HCT116 (cell line): ENCODE measurements around the gene CCDC127. TPM values are rescaled to one million over a fixed set of nuclear protein-coding genes. Genes with fewer than 3 reads are reported as not detected.

Experiments
- ATAC-seq: fragments of 200-7000 bp; cut with Tn5 transposase; 2 replicates; pipeline ENCODE4 v1.9.1; 2020; ENCODE audit warnings: mild to moderate bottlenecking, moderate library complexity
- BruUV-seq: library from RNA; stranded (reverse); fragments of 400-500 nt; replicated peaks from 2 replicates; lab custom pipeline; 2021; lab: Mats Ljungman, UMichigan
- CTCF ChIA-PET: fragments of 300-600 bp; sonication (Branson Sonifier 250); formaldehyde crosslinking; loops from one replicate; lab custom pipeline; 2021; ENCODE audit warnings: antibody characterized with exemption; lab: Charles Lee
- POLR2A ChIA-PET: fragments of 300-600, 350-600 bp; sonication (Branson Sonifier 250); formaldehyde crosslinking; loops from one replicate; lab custom pipeline; 2021; ENCODE audit warnings: antibody characterized with exemption; lab: Charles Lee
- RAD21 ChIA-PET, 2 experiments: fragments of 300-600 bp; sonication (Branson Sonifier 250); formaldehyde crosslinking; loops; one replicate each; lab custom pipeline; 2023; ENCODE audit warnings: low total read pairs in 2 of 2; ENCODE audit not compliant: uncharacterized antibody in 2 of 2, unreplicated experiment in 2 of 2, low non-redundant PET in 1 of 2; lab: Charles Lee
- DNase-seq: peaks from one replicate; pipeline ENCODE4 v3.0.0-alpha.2; 2010; ENCODE audit warnings: low read depth, low spot score
- H2AFZ ChIP-seq: fragments of 200-600 bp; shearing (Covaris generic), sonication (generic); 2 replicates; pipeline ENCODE4 v1.6.1; 2017; ENCODE audit warnings: low read depth, mixed run types, mixed read lengths, antibody characterized with exemption, low read length; ENCODE audit not compliant: poor library complexity, severe bottlenecking
- H3K27ac ChIP-seq: 2 replicates; pipeline ENCODE4 v1.5.1; 2012; ENCODE audit warnings: low read depth, low read length
- H3K27me3 ChIP-seq: fragments of 200-600 bp; sonication (generic); 2 replicates; pipeline ENCODE4 v1.6.1; 2016; ENCODE audit warnings: mixed run types, low read length, mixed read lengths; ENCODE audit not compliant: insufficient read depth
- H3K36me3 ChIP-seq, 2 experiments: fragments of 200-500 bp in 1 of 2; fragments of 200-600 bp in 1 of 2; sonication (Bioruptor generic) in 1 of 2; sonication (generic) in 1 of 2; 2 replicates each; pipeline versions ENCODE4 v1.5.1 to v1.6.1; 2014 to 2016; ENCODE audit warnings: low read length in 2 of 2, inconsistent platforms in 1 of 2, mixed read lengths in 1 of 2, mixed run types in 1 of 2; ENCODE audit not compliant: insufficient read depth in 2 of 2, control insufficient read depth in 1 of 2
- H3K4me1 ChIP-seq, 2 experiments: fragments of 200-600 bp in 1 of 2; sonication (generic) in 1 of 2; 2 replicates each; pipeline versions ENCODE4 v1.5.1 to v1.6.1; 2012 to 2017; ENCODE audit warnings: low read length in 2 of 2, inconsistent platforms in 1 of 2, mild to moderate bottlenecking in 1 of 2, mixed read lengths in 1 of 2, mixed run types in 1 of 2, moderate library complexity in 1 of 2; ENCODE audit not compliant: insufficient read depth in 2 of 2, control insufficient read depth in 1 of 2
- H3K4me2 ChIP-seq: fragments of 200-600 bp; sonication (generic); 2 replicates; pipeline ENCODE4 v1.6.1; 2017; ENCODE audit warnings: mixed run types, low read length, mixed read lengths
- H3K4me3 ChIP-seq, 2 experiments: fragments of 200-600 bp in 1 of 2; sonication (generic) in 1 of 2; replicated peaks in 1 of 2; 2 replicates each; pipeline ENCODE4 v1.5.1; 2011 to 2016; ENCODE audit warnings: low read length in 2 of 2, control low read depth in 1 of 2, low read depth in 1 of 2, mild to moderate bottlenecking in 1 of 2, mixed read lengths in 1 of 2, mixed run types in 1 of 2
- H3K79me2 ChIP-seq: fragments of 200-600 bp; sonication (generic); 2 replicates; pipeline ENCODE4 v1.6.1; 2017; ENCODE audit warnings: mild to moderate bottlenecking, mixed run types, low read length, moderate library complexity, mixed read lengths; ENCODE audit not compliant: insufficient read depth
- H3K9ac ChIP-seq: fragments of 200-600 bp; sonication (generic); 2 replicates; pipeline ENCODE4 v1.6.1; 2016; ENCODE audit warnings: low read length, mixed read lengths
- H3K9me2 ChIP-seq: fragments of 200-600 bp; sonication (generic), shearing (Covaris generic); 2 replicates; pipeline ENCODE4 v1.6.1; 2017; ENCODE audit warnings: mixed run types, mild to moderate bottlenecking, moderate library complexity; ENCODE audit not compliant: insufficient read depth
- H3K9me3 ChIP-seq, 2 experiments: fragments of 200-500 bp in 1 of 2; fragments of 200-600 bp in 1 of 2; sonication (Bioruptor generic) in 1 of 2; sonication (generic) in 1 of 2; 2 replicates each; pipeline ENCODE4 v1.6.1; 2014 to 2017; ENCODE audit warnings: low read length in 2 of 2, mixed read lengths in 2 of 2, inconsistent platforms in 1 of 2, low read depth in 1 of 2, mild to moderate bottlenecking in 1 of 2, mixed run types in 1 of 2, moderate library complexity in 1 of 2; ENCODE audit not compliant: control insufficient read depth in 1 of 2, insufficient read depth in 1 of 2
- H4K20me1 ChIP-seq: fragments of 200-600 bp; sonication (generic), shearing (Covaris generic); 2 replicates; pipeline ENCODE4 v1.6.1; 2017; ENCODE audit warnings: mixed run types, mild to moderate bottlenecking, moderate library complexity; ENCODE audit not compliant: insufficient read depth
- CBX3 ChIP-seq: IDR thresholded peaks from 2 replicates; pipeline ENCODE4 v1.6.1; 2012; ENCODE audit warnings: low read depth
- EZH2 ChIP-seq: fragments of 200-600 bp; sonication (generic); IDR thresholded peaks from 2 replicates; pipeline ENCODE4 v1.6.1; 2017; ENCODE audit warnings: antibody characterized with exemption, mixed run types
- EZH2phosphoT487 ChIP-seq: fragments of 200-600 bp; IDR thresholded peaks from 2 replicates; pipeline ENCODE4 v1.6.1; 2018; ENCODE audit warnings: antibody characterized with exemption, borderline replicate concordance
- ZFX ChIP-seq: fragments of 450-650 bp; IDR thresholded peaks from 2 replicates; pipeline ENCODE4 v1.6.1; 2017
- intact Hi-C: fragments of 100-400 bp; cut with micrococcal nuclease; formaldehyde crosslinking; loops from 2 replicates; pipeline ENCODE4 v1.10.0; 2022
- total RNA-seq: library from RNA; stranded (reverse); gene quantifications from one replicate; pipeline ENCODE4 v1.2.1, GENCODE V29; 2021; ENCODE audit not compliant: unreplicated experiment
- TF ChIP-seq, protein P1 (sequence below), 3 experiments: fragments of 200-600 bp in 1 of 3; sonication (generic) in 1 of 3; IDR thresholded peaks in 2 of 3; conservative IDR thresholded peaks in 1 of 3; 2 replicates each; pipeline ENCODE4 v1.5.1; 2012 to 2017; ENCODE audit warnings: low read depth in 2 of 3, low read length in 2 of 3, antibody characterized with exemption in 1 of 3, borderline replicate concordance in 1 of 3, control low read depth in 1 of 3, mild to moderate bottlenecking in 1 of 3, mixed read lengths in 1 of 3, mixed run types in 1 of 3, moderate library complexity in 1 of 3; ENCODE audit not compliant: insufficient read depth in 1 of 3
- TF ChIP-seq, protein P2 (sequence below): IDR thresholded peaks from 2 replicates; pipeline ENCODE4 v1.6.1; 2011; ENCODE audit warnings: mild to moderate bottlenecking, low read length, moderate library complexity; ENCODE audit not compliant: insufficient replicate concordance; ENCODE audit errors: extremely low read depth

The CCDC127 gene
- total RNA-seq, 1 experiment from 2014 or later: 5.1 TPM

DNA sequence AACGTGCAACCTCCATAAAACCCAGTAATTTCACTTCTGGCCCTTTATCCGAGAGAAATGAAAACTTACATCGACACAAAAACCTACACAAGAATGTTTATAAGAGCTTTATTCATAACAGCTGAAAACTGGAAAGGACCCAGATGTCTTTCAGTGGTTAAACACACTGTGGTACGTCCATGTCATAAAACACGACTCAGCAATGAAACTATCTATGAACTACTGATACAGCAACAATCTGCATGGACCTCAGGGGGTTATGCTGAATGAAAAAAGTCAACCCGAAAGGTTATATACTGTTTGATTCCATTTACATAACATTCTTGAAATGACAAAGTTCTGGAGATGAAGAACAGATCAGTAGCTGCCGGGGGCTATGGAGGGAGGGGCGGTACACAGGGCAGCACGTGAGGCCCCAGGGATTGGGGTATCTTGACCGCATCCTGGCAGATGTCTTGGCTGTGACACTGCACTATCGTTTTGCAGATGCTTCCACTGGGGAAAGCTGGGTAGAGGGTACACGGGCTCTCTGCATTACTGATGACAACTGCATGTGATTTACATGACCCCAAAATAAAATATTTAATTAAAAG lies 4.1 kb downstream of the CCDC127 start:
- no TSS peak for BruUV-seq
- Histone ChIP-seq H3K9me2 (no peaks in the 10 kb centered on the region), H3K36me3 (0 out of 4 replicates have a peak, but pooled peaks cover 3 to 6% of the 10 kb centered on the region in 2 experiments), H3K9me3 (no peaks in the 10 kb centered on the region), H3K27ac (no peak overlapping the region), H2AFZ (no peak overlapping the region), H3K79me2 (peaks cover 29% of the 10 kb centered on the region), H3K9ac (no peak overlapping the region), H3K4me2 (no peak overlapping the region), H3K4me1 (no peaks in the 10 kb centered on the region; a peak in 1 of 4 replicates), H3K27me3 (no peaks in the 10 kb centered on the region), H4K20me1 (no peaks in the 10 kb centered on the region; the same call in 1 of the 2 replicates), H3K4me3 (no peak overlapping the region)
- TF ChIP-seq CBX3: no peak
- POLR2A ChIA-PET: no interaction called here
- intact Hi-C loops: no loop called here
- no peak for DNase-seq
- RAD21 ChIA-PET: no interaction called here
- ATAC-seq: no peak
- CTCF ChIA-PET: no interaction called here

DNA sequence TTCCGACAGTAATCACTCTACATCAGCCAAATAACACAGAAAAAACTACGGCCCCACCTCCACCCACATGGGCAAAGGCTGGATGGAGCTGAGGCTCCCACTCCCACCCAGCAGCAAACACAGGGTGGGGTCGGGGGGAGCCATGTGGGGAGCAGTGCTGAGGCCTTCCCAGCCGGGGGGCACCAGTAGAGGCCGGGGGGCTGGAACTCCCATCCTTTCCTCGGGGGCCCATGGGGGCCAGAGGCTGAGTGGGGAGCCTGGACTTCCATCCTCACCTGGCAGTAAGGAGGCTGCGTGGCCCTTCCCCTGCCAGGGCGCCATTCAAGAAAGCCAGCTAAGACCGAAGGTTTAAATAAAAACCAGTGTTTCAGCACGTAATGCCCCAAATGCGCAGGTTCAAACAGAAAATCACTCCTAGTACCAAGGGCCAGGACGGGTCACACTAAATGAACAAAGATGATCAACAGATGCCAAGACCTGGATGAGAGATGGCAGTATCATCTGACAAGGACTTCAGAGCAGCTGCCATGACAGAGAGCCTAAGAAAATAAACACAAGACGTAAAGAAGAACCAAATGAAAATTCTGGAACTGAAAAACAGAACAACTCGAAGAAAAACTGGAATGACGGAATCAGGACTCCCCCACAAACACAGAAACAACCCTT lies 9.4 kb downstream of the CCDC127 start:
- BruUV-seq: TSS peak; percentile 31
- Histone ChIP-seq H3K36me3 (peaks cover under 1 to 8% of the 10 kb centered on the region in 2 experiments; a peak in 2 of 4 replicates), H3K4me1 (no peaks in the 10 kb centered on the region), H3K79me2 (peaks cover 30% of the 10 kb centered on the region), H3K27ac (no peak overlapping the region), H4K20me1 (no peaks in the 10 kb centered on the region), H2AFZ (no peak overlapping the region), H3K9ac (no peak overlapping the region), H3K9me2 (no peaks in the 10 kb centered on the region), H3K27me3 (no peaks in the 10 kb centered on the region), H3K9me3 (no peaks in the 10 kb centered on the region), H3K4me3 (no peak overlapping the region), H3K4me2 (no peak overlapping the region)
- ChIA-PET CTCF (no interaction called here), RAD21 (no interaction called here), POLR2A (no interaction called here)
- no peak for DNase-seq
- TF ChIP-seq ZFX (no peak), EZH2phosphoT487 (no peak), EZH2 (no peak)
- TF ChIP-seq, protein P1, sequence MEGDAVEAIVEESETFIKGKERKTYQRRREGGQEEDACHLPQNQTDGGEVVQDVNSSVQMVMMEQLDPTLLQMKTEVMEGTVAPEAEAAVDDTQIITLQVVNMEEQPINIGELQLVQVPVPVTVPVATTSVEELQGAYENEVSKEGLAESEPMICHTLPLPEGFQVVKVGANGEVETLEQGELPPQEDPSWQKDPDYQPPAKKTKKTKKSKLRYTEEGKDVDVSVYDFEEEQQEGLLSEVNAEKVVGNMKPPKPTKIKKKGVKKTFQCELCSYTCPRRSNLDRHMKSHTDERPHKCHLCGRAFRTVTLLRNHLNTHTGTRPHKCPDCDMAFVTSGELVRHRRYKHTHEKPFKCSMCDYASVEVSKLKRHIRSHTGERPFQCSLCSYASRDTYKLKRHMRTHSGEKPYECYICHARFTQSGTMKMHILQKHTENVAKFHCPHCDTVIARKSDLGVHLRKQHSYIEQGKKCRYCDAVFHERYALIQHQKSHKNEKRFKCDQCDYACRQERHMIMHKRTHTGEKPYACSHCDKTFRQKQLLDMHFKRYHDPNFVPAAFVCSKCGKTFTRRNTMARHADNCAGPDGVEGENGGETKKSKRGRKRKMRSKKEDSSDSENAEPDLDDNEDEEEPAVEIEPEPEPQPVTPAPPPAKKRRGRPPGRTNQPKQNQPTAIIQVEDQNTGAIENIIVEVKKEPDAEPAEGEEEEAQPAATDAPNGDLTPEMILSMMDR (IDR thresholded peaks at IDR 0.05 in 2 of 3, conservative IDR thresholded peaks at IDR 0.05 in 1 of 3; ENCODE audit: borderline replicate concordance in 1 of 3, insufficient read depth in 1 of 3, low read depth in 2 of 3, low read length in 2 of 3): no peak
- TF ChIP-seq, protein P2, sequence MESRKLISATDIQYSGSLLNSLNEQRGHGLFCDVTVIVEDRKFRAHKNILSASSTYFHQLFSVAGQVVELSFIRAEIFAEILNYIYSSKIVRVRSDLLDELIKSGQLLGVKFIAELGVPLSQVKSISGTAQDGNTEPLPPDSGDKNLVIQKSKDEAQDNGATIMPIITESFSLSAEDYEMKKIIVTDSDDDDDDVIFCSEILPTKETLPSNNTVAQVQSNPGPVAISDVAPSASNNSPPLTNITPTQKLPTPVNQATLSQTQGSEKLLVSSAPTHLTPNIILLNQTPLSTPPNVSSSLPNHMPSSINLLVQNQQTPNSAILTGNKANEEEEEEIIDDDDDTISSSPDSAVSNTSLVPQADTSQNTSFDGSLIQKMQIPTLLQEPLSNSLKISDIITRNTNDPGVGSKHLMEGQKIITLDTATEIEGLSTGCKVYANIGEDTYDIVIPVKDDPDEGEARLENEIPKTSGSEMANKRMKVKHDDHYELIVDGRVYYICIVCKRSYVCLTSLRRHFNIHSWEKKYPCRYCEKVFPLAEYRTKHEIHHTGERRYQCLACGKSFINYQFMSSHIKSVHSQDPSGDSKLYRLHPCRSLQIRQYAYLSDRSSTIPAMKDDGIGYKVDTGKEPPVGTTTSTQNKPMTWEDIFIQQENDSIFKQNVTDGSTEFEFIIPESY: no peak
- no peak for ATAC-seq
- intact Hi-C loops: no loop called here
